HG02852 (cell line): Measurements from ENCODE around the gene PNLIPRP1.

Source experiments
- ATAC-seq: cut with Tn5 transposase; IDR thresholded peaks from one replicate; pipeline ENCODE4 v1.9.1; 2021; ENCODE audit warnings: mild to moderate bottlenecking, moderate library complexity; ENCODE audit not compliant: unreplicated experiment

PNLIPRP1 gene

DNA sequence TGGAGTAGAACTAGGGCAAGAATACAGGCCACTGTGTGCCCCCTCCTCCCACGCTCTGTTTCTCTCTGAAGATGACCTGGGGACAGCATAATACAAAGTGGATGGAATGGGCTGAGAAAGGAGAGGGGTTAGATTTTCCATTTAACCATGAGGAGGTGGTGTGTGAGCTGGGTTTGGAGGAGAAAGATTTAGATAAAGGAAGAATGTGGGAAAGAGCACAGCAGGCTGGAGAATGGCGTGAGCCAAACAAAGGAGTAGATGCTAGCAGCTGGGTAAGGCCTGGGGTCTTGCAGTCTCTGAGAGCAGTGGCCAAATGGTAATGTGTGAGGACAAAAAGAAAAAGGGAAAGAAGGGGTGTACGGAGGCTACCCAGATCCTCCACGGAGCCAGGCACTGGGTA is 38.6 kb downstream of the PNLIPRP1 start:
- ATAC-seq, result no peak

DNA sequence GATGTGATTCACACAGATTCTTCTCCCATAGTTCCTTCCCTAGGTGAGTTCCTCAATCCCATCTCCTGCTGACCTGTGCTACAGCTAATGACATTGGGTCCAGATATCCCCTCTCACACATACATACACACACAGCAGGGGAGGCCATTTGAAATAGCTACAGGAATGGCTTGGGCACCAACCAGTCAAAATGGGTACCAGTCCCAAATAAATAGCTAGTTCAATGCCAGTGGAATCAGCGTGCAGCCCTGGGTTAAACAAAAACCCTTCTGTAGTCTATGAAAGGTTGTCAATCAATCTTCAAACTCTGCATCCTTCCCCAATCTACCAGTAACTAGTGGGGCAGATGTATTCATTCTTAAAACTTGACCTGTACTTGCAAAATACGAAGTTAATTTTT is 39.3 kb downstream of the PNLIPRP1 start:
- ATAC-seq, result no peak

DNA sequence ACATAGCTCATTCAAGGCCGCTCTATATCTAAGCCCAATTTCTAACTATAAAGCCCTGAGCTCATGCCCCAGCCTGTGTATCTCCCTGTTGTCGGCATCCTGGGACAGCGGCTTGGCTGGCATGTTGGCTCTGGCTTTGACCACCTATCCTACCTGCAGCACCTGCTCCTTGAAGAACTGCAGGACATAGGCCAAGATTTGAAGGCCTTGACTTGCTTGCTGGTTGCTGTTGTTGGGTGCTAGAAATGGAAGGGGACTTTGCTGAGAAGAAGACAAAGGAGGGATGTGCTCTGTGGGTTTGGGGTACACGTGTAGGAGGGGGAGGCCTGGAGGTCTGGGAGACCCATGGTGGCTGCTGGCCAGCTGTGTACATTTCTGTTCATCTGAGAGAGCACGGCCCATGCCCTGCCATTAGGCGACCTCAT is 41.1 kb downstream of the PNLIPRP1 start:
- no peak for ATAC-seq

DNA sequence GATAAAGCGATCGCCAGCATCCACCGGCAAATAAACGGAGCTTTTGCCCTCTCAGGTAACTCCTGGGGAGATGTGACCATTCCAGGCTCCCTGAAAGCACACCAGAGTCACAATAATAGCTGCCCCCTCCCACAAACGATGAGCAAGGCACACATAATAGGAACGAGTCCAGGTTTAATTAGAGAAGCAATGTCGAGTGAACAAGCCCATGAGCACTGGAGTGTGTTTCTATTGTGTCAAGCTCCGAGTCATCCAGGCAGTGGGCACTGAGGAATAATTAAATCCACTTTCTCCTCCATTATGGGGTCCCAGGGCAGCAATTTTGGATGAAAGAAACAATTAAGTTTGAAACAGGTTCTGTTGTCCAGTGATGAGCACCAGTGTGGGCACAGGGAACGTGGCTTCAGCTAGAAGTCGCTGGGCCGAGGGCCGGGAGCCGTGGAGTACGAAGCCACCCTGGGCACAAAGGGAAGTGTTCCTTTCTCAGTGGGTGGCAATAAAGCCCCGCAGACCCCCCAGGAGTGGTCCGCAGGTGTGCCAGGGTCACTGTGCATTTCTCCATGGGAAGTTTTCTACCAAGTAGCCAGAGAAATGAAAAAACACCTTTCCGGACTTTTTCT is 41.9 kb downstream of the PNLIPRP1 start:
- ATAC-seq, result no peak

DNA sequence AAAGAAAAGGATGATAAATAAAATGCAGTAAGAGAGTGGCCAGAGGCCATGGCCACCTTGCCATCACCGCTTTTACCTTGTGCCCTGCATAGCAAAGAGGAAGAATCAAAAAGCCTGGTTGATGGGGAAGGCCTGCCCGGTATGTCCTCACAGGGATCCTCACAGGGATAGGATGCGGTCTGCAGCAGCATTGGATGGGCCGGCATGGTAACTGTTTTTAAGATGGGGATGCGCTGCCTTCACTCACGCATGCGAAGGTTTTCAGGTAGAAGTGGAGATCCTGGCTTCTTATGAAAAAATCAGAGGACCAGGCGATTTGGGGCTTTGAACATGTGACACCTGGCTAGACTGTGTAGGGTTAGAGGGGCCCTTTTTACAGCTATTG is 42.4 kb downstream of the PNLIPRP1 start:
- no peak for ATAC-seq

DNA sequence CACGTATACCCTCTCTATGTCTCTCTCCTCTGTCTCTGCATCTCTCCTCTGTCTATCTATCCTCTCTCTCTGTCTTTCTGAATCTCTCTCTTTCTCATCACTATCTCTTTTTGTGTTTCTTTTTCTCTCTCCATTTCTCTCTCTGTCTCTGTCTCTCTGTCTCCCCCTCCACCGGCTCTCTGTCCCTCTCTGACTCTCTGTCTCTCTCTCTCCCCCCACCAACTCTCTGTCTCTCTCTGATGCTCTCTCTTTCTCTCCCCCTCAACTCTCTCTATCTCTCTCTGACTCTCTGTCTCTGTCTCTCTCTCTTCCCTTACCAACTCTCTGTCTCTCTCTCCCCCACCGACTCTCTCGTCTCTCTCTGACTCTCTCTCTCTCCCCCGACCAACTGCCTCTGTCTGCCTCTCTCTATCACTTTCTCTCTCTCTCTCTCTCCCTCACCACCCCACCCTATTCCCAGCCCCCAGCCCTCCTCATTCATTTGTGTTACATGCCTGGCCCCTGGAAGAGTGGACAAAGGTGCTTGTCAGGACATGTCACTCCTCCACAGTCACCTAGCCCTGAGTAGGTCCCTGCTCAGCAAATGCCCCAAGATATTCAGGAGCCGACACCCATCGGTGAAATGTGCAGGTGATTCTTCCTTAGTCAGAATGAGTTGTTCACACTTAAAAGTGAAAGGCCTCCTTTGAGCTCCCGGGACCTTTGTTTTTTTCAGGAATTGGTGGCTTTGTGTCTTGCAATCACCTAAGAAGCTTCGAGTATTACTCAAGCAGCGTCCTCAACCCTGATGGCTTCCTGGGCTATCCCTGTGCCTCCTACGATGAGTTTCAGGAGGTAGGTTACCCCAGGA is 43.6 kb downstream of the PNLIPRP1 start:
- ATAC-seq, result no peak

DNA sequence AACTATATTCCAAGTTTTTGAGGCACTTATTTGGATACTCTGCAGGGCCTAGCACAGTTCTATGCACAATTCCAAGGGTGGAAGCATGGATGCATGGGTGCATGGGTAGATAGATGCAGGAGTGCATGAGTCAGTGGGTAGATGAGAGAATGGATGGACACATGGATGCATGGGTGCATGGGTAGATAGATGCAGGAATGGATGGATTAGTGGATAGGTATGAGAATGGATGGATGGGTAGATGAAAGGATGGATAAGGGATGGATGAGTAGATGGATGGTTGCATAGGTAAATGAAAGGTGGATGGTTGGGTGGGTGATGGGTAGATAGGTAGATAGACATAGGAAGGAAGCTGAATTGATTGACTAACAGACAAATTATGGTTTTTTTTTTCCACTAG is 45.6 kb downstream of the PNLIPRP1 start:
- ATAC-seq, result no peak

DNA sequence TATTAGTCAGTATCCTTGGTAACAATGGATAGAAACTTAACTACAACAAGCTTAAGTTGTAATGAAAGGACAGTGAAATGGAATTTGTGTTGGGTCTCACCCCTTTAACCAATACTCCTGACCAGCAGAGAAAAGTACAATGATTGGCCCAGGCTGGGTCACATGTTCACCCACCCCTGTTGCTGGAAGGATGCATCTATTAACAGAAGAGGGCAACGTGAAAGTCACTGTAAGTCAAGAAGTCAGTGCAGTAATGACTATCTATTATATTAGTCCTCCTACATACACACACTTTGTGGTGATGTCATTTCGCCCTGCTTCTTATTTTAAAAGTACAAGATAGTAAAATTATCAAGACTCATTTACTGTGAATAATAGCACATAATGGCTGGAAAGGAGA is 46.2 kb downstream of the PNLIPRP1 start:
- ATAC-seq, result peak; percentile 79

DNA sequence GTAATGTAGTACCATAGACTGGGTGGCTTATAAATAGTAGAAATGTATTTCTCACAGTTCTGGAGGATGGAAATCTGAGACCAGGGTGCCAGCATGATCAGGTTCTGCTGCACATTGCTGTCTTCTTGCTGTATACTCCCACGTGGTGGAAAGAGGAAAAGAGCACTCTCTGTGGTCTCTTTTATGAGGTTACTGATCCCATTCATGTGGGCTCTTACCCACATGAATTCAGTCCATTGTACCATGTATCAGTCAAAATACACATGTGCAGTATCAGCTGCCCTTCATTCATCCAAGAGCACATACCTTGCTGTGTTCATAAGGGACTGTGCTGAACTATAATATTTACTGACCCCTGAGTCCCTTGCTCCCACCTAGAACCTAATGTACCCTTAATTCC is 47.1 kb downstream of the PNLIPRP1 start:
- no peak for ATAC-seq

DNA sequence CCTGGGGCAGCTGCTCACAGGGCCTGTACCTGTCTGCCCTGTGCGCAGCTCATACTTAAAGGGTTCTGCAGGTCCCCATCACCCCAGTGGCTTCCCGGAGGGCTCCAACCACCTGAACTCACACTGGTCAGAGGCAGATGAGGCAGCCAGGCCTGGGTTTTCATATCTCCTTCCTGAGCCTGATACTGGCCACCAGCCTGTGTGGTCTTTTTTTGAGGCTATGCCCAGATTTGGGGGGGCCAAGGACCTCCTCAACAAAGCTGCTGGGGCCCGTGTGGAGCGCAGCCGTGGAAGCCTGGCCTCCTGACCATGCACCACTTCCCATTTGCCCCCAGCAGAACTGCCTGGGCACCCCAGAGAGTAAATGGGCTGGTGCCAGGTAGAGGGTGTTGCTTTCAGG is 55.7 kb downstream of the PNLIPRP1 start:
- ATAC-seq, result no peak

DNA sequence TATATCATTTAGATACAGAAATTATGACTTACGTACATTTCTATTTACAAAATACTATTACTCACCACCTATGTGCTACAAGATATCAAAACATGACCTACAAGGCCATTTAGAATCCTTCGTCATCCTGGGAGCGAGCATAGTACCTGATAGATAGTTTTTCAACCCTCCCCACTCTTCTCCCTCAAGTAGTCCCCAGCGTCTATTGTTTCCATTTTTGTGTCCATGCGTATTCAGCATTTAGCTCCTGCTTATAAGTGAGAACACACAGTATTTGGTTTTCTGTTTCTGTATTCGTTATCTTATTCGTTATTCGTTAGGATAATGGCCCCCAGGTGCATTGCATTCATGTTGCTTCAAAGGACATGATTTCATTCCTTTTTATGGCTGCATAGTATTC is 58.1 kb downstream of the PNLIPRP1 start:
- no peak for ATAC-seq

DNA sequence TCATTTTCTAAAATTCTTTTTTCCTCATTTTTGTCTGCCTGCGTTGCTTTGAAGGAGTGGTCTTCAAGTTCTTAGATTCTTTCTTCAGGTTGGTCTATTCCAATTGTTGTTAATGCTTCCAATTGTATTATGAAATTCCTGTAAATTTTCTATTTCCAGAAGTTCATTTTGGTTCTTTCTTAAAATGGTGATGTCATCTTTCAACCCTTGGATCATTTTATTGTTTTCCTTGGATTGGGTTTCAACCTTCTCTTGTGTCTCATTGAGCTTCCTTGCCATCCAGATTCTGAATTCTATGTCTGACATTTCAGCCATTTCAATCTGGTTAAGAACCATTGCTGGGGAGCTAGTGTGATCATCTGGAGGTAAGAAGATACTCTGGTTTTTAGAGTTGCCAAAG is 63.1 kb downstream of the PNLIPRP1 start:
- no peak for ATAC-seq

DNA sequence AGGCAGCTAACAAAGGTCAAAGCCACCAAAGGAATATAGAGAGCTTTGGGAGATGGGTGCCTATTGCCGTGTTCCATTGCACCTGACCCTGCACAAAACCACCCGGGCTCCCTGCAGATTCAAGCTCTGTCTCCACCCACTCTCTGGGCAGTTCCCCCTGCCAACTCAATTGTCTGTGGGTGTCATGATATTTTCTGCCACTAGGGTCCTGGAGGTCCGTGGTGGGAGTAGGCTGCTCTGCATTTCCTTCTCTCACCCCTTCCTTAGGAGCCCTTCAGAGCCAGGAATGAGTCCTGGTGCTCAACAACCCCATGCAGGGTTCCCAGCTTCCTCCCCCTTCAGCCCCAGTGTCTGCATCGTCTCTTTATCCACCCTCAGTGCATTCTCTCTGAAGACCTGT is 64.1 kb downstream of the PNLIPRP1 start:
- no peak for ATAC-seq

DNA sequence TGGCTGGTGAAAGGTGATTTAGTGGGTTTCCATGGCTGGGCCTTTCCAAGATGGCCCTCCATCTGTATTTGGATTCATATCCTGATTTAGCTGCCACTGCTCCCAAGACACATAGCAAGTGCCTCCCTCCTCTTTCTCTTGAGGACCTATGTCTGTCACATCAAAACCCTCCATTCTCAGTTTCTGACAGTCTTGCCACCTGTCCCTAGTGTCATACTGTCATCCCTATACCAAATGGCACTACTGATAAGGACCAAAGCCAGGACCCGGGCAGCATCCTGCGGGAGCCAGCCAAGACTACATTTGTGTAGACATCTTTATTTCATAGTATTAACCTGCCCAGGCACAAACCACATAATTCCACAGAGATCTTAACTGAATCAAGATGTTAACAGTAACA is 64.8 kb downstream of the PNLIPRP1 start:
- ATAC-seq, result no peak

DNA sequence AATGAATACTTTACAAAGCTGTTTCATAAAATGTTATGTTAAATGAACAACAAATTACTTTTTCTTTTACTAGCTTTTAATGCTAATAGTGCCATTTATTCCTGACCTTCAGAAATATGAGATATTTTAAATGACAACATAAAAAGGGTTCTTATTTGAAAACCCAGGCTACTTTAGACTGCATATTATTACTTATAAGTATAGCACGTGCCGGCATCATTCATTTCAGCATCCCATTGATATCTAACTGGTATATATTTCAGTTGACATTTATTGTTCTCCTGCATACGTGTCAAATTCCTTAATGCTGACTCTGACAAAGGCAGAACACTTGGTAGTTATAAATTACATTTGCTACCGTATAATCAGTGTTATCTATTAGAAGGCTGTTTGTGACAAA is 65.3 kb downstream of the PNLIPRP1 start:
- ATAC-seq, result no peak

DNA sequence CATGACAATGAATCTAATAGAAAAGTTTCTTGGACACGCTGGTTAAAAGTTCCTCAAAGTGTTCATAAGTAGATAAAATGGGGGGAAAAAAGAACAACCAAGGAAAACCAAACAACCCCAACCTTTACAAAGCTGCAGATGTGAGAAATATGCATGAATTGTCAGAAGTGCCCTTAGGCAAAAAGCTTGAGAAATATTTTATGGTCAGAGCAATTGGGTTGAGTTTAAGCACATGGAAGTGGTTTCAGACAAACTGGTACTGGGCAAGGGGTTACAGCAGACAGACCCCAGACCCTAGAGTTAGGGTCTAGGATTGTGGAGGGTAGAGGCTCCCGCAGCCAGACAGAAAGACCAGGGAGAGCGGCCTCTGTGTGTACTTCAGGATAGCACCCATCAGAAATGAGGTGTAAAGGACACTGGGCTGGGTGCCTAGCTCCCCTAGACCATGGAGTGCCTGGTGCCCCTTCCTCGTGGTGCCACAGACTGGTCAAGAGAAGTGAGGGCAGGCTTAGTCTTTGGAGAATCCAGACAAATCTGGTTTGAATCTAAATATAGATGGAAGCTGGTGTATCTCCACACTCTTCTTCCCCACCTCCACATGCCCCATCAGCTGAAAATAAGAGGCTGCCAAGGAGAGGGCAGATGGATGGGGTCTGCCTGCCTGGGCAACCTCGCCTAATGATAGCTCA is 67.2 kb downstream of the PNLIPRP1 start:
- no peak for ATAC-seq
